ENCODE results near the gene HOXA6. TPM values are rescaled to one million over a fixed set of nuclear protein-coding genes. Genes with fewer than 3 reads are reported as not detected.

Gene HOXA6
- total and polyA plus RNA-seq, 9 of the 15 experiments (the other 6 are each of a cell fraction or from before 2014, with no cell fraction given) = not detected

GRCh38 chr7:27172823-27173510 lies 25.4 kb upstream of the HOXA6 start:
- Histone ChIP-seq H3K9ac (ENCODE audit: insufficient read depth in 1 of 2, low read depth in 2 of 2, low read length in 2 of 2) (no peak overlapping the region), H3K36me3 (ENCODE audit: control insufficient read depth, insufficient read depth, low read length) (no peaks in the 10 kb centered on the region), H3K79me2 (ENCODE audit: control insufficient read depth, insufficient read depth, low read length) (no peaks in the 10 kb centered on the region), H3K4me3 (no peak overlapping the region), H3K9me1 (ENCODE audit: control insufficient read depth, insufficient read depth, low read length) (no peaks in the 10 kb centered on the region), H3K9me3 (replicated peaks; ENCODE audit: control insufficient read depth, insufficient read depth, low read depth, low read length) (no peaks in the 10 kb centered on the region), H3K4me1 (replicated peaks in 1 of 2; ENCODE audit: control insufficient read depth in 2 of 2, insufficient read depth in 2 of 2, low read length in 2 of 2) (peaks cover 0 to 3% of the 10 kb centered on the region in 2 experiments; a peak in 1 of 5 replicates), H3K27ac (ENCODE audit: extremely low read depth, low read depth, low read length) (no peak overlapping the region), H3K27me3 (ENCODE audit: control insufficient read depth in 2 of 2, insufficient read depth in 2 of 2, low read length in 2 of 2) (peaks cover 29 to 76% of the 10 kb centered on the region in 2 experiments), H4K20me1 (replicated peaks; ENCODE audit: control insufficient read depth, insufficient read depth, low read length) (no peaks in the 10 kb centered on the region), H2AFZ (ENCODE audit: low read depth, low read length) (no peak overlapping the region), H3K4me2 (ENCODE audit: insufficient read depth, low read length) (no peak overlapping the region)
- 23% methylated on average over 20 of the region's 58 CpGs for WGBS (ENCODE audit: insufficient coverage, low coverage, missing lambda C conversion rate)
- FAIRE-seq (no peak), ATAC-seq (no peak), DNase-seq (ENCODE audit: extremely low read depth in 1 of 4, low spot score in 3 of 4) (no peak)
- in situ Hi-C loops (cut with MboI) (loop anchor here (25.0 kb wide), 3 partner anchors 661 to 1286 kb away; no protein-coding TSS in a partner anchor), intact Hi-C loops (cut with micrococcal nuclease) (no loop called here)
- TF ChIP-seq SAFB (IDR thresholded peaks at IDR 0.05; ENCODE audit: borderline replicate concordance, low read depth, low read length) (no peak), TAF1 (IDR thresholded peaks at IDR 0.05; ENCODE audit: control insufficient read depth, extremely low read depth, insufficient read depth, low read length, severe bottlenecking) (no peak), NKRF (IDR thresholded peaks at IDR 0.05; ENCODE audit: borderline replicate concordance) (no peak), PHF8 (IDR thresholded peaks at IDR 0.05; ENCODE audit: borderline replicate concordance, low read length) (no peak), ZNF76 (CRISPR knock-in tag; IDR thresholded peaks at IDR 0.05; ENCODE audit: borderline replicate concordance) (no peak), ZNF551 (CRISPR knock-in tag; IDR thresholded peaks at IDR 0.05) (no peak), TRIM25 (IDR thresholded peaks at IDR 0.05; ENCODE audit: borderline replicate concordance) (no peak), IRF9 (tag; IDR thresholded peaks at IDR 0.05) (no peak), ATF7 (IDR thresholded peaks at IDR 0.05) (no peak), ATF2 (CRISPR knock-in tag; IDR thresholded peaks at IDR 0.05) (no peak)
- BruUV-seq (replicated peaks) = no TSS peak
- POLR2A ChIA-PET = no interaction called here
- CTCF ChIA-PET (ENCODE audit: low intra/inter-chr PET ratio) = no interaction called here
